Suprapubic skin (tissue), 4 donors: ENCODE results near the gene PLXNC1. TPM values are rescaled to one million over a fixed set of nuclear protein-coding genes. Genes with fewer than 3 reads are reported as not detected.

Source experiments
- DNase-seq, 2 donors: peaks; one replicate each; pipeline ENCODE4 v3.0.0-alpha.2; 2019; ENCODE audit warnings: low spot score in 2 of 2
- H3K27ac ChIP-seq: fragments of 200-600 bp; sonication (generic); one replicate; pipeline ENCODE4 v1.5.1; 2019
- H3K27me3 ChIP-seq: fragments of 200-600 bp; sonication (generic); one replicate; pipeline ENCODE4 v1.5.1; 2019
- H3K36me3 ChIP-seq: fragments of 200-600 bp; sonication (generic); one replicate; pipeline ENCODE4 v1.5.1; 2019
- H3K4me1 ChIP-seq: fragments of 200-600 bp; sonication (generic); one replicate; pipeline ENCODE4 v1.5.1; 2019
- H3K4me3 ChIP-seq: fragments of 200-600 bp; sonication (generic); one replicate; pipeline ENCODE4 v1.5.1; 2019; ENCODE audit warnings: mild to moderate bottlenecking
- H3K9me3 ChIP-seq: fragments of 200-600 bp; sonication (generic); one replicate; pipeline ENCODE4 v1.5.1; 2019
- CTCF ChIP-seq, 2 donors: fragments of 200-600 bp in 1 of 2; fragments of 450-650 bp in 1 of 2; sonication (generic) in 1 of 2; IDR thresholded peaks; one replicate each; pipeline ENCODE4 v1.5.1; 2016 to 2019; ENCODE audit warnings: antibody characterized with exemption in 2 of 2, mild to moderate bottlenecking in 1 of 2, moderate library complexity in 1 of 2
- EP300 ChIP-seq: sonication (generic); formaldehyde crosslinking; IDR thresholded peaks from one replicate; pipeline ENCODE4 v1.6.1; 2017; ENCODE audit warnings: antibody characterized with exemption
- POLR2A ChIP-seq, 2 donors: fragments of 450-650 bp; IDR thresholded peaks; one replicate each; pipeline ENCODE4 v1.6.1; 2017; ENCODE audit warnings: antibody characterized with exemption in 2 of 2, mild to moderate bottlenecking in 2 of 2, moderate library complexity in 2 of 2
- POLR2AphosphoS5 ChIP-seq, 3 donors: sonication (generic); formaldehyde crosslinking; IDR thresholded peaks; one replicate each; pipeline ENCODE4 v1.6.1; 2017; ENCODE audit warnings: antibody characterized with exemption in 3 of 3
- WGBS: methylation state at CpG from one replicate; pipeline ENCODE4 v1.1.5; 2018; 5-methylcytosine and 5-hydroxymethylcytosine counted together
- total RNA-seq, 4 donors: library from RNA; depleted of rRNA; stranded (reverse); fragments of >200 nt; gene quantifications; one replicate each; pipeline ENCODE4 v1.1.0, GENCODE V29; 2016

Gene PLXNC1
- total RNA-seq, 4 donors from 2014 or later: 8.1 to 30.9 (median 15.3) TPM

GRCh38 chr12:94133964-94134795 is 14.2 kb upstream of the PLXNC1 start:
- peaks cover 6% of the 10 kb centered on the region for H3K27me3 ChIP-seq
- peak; percentile 70 to 83 for TF ChIP-seq CTCF (IDR thresholded peaks at IDR 0.05)
- no peak for TF ChIP-seq POLR2A (IDR thresholded peaks at IDR 0.05)
- no peak overlapping the region for H3K4me3 ChIP-seq
- no peaks in the 10 kb centered on the region for H3K36me3 ChIP-seq
- no peaks in the 10 kb centered on the region for H3K9me3 ChIP-seq
- WGBS: 15% methylated on average over 6 of the region's 6 CpGs
- DNase-seq: no peak
- H3K27ac ChIP-seq: no peak overlapping the region
- H3K4me1 ChIP-seq: peaks cover 6% of the 10 kb centered on the region

DNA sequence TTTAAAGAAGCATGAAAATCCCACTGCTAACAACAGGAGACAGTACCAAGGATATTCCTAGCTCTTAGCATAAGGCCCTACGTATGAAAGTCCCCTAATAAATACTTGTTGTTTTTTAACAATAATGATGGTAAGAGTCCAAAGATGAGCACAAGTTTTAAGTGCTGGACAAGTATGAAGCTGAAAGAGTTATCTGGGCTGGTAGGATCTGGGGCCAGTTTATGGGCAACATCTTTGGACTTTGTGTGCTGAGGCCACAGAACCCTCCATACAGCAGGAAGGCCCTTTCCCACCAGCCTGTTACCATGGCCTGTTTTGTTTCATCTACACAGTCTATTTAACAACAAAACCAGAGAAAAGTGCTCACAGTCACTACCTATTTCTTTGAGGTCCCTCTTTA is 12.5 kb upstream of the PLXNC1 start:
- Histone ChIP-seq H3K36me3 (no peaks in the 10 kb centered on the region), H3K9me3 (no peaks in the 10 kb centered on the region), H3K4me3 (no peak overlapping the region), H3K27ac (no peak overlapping the region), H3K4me1 (peaks cover 6% of the 10 kb centered on the region), H3K27me3 (no peaks in the 10 kb centered on the region)
- TF ChIP-seq POLR2AphosphoS5 (IDR thresholded peaks at IDR 0.05) (no peak), CTCF (IDR thresholded peaks at IDR 0.05) (no peak), POLR2A (IDR thresholded peaks at IDR 0.05) (no peak), EP300 (no peak)
- no peak for DNase-seq
- WGBS: 94% methylated on average over 1 of the region's 1 CpG

GRCh38 chr12:94139816-94140215 is 8.6 kb upstream of the PLXNC1 start:
- Histone ChIP-seq H3K4me1 (no peaks in the 10 kb centered on the region), H3K27me3 (no peaks in the 10 kb centered on the region), H3K9me3 (no peaks in the 10 kb centered on the region), H3K27ac (no peak overlapping the region), H3K4me3 (no peak overlapping the region), H3K36me3 (no peaks in the 10 kb centered on the region)
- TF ChIP-seq CTCF (IDR thresholded peaks at IDR 0.05): no peak
- TF ChIP-seq POLR2A (IDR thresholded peaks at IDR 0.05): no peak
- no peak for TF ChIP-seq POLR2AphosphoS5 (IDR thresholded peaks at IDR 0.05)
- no peak for TF ChIP-seq EP300
- WGBS: 94% methylated on average over 14 of the region's 21 CpGs
- DNase-seq: no peak

- Histone ChIP-seq H3K27ac (no peak overlapping the region), H3K4me1 (no peaks in the 10 kb centered on the region), H3K27me3 (no peaks in the 10 kb centered on the region), H3K36me3 (no peaks in the 10 kb centered on the region), H3K4me3 (no peak overlapping the region), H3K9me3 (no peaks in the 10 kb centered on the region)
- no peak for TF ChIP-seq CTCF (IDR thresholded peaks at IDR 0.05)
- no peak for TF ChIP-seq POLR2A (IDR thresholded peaks at IDR 0.05)
- TF ChIP-seq POLR2AphosphoS5 (IDR thresholded peaks at IDR 0.05): no peak
- TF ChIP-seq EP300: no peak
- DNase-seq: no peak
- WGBS: 92% methylated on average over 13 of the region's 13 CpGs
These were observed 7.8 kb upstream of the PLXNC1 start for GRCh38 chr12:94140556-94140955.

DNA sequence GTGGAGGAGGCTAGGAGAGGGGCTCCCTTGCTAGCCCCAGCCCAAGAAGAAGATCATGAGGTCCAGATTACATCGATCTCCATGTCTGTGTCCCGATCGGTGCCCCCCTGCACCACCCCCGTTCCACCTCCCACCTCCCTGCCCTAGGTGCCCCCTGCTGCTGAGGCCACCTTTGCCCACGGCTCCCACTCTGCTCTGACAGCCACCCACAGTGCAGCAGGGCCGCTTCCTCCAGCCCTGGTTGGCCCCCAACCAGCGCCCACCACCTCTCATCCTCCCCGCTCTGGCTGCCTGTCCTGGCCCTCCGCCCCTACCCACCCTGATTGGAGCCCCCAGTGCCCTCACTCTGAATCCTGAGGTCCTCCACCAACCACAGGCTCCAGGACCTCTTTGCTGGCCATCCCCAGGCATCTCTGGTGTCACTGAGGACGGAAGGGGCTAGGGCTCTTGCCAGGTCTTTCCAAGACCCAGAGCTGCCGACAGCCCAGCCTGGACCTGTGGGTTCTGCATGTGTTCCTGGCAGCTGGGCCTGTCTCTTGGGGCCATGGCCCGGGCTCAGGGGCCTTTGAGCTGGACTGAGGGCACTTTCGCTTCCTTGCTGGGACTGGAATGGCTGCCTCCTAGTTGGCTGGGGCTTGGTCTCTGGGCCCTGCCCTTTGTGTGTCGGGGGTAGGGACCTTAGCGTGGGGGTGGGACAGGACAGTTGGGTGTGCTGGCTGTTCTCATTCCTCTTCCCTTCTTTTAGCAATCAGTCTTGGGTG is 7.2 kb upstream of the PLXNC1 start:
- no peaks in the 10 kb centered on the region for H3K4me1 ChIP-seq
- no peak overlapping the region for H3K27ac ChIP-seq
- TF ChIP-seq CTCF (IDR thresholded peaks at IDR 0.05) (no peak), EP300 (no peak), POLR2A (IDR thresholded peaks at IDR 0.05) (no peak), POLR2AphosphoS5 (IDR thresholded peaks at IDR 0.05) (no peak)
- no peaks in the 10 kb centered on the region for H3K36me3 ChIP-seq
- 94% methylated on average over 6 of the region's 15 CpGs for WGBS
- DNase-seq: no peak
- no peaks in the 10 kb centered on the region for H3K9me3 ChIP-seq
- no peak overlapping the region for H3K4me3 ChIP-seq
- peaks cover 1% of the 10 kb centered on the region for H3K27me3 ChIP-seq
